Naive B cell (primary cell): Measurements from ENCODE around the gene MINDY4B. TPM values are rescaled to one million over a fixed set of nuclear protein-coding genes. Genes with fewer than 3 reads are reported as not detected.

ENCODE experiments used
- ATAC-seq, 2 donors: fragments of 150-1000 bp; cut with Tn5 transposase; 2 replicates each; pipeline ENCODE4 v1.10.0; 2021; ENCODE audit warnings: low read depth in 2 of 2, mild to moderate bottlenecking in 2 of 2, moderate library complexity in 2 of 2
- DNase-seq: peaks from one replicate; pipeline ENCODE4 v3.0.0; 2022
- H3K27ac Mint-ChIP-seq, 6 donors: one replicate each; pipeline ENCODE4 v1.8.0; 2020 to 2022; ENCODE audit warnings: mild to moderate bottlenecking in 6 of 6, mixed read lengths in 6 of 6, moderate library complexity in 5 of 6, inconsistent platforms in 2 of 6
- H3K27me3 Mint-ChIP-seq, 3 donors: one replicate each; pipeline ENCODE4 v1.8.0; 2021 to 2022; ENCODE audit warnings: mixed read lengths in 3 of 3, mild to moderate bottlenecking in 1 of 3
- H3K36me3 Mint-ChIP-seq, 2 donors: one replicate each; pipeline ENCODE4 v1.8.0; 2020 to 2022; ENCODE audit warnings: mixed read lengths in 2 of 2, inconsistent platforms in 1 of 2, mild to moderate bottlenecking in 1 of 2
- H3K4me1 Mint-ChIP-seq, 3 donors: one replicate each; pipeline ENCODE4 v1.8.0; 2020 to 2022; ENCODE audit warnings: mixed read lengths in 3 of 3, inconsistent platforms in 1 of 3, mild to moderate bottlenecking in 1 of 3, moderate library complexity in 1 of 3
- H3K4me3 Mint-ChIP-seq, 8 donors: one replicate each; pipeline ENCODE4 v1.8.0; 2020 to 2022; ENCODE audit warnings: mild to moderate bottlenecking in 8 of 8, mixed read lengths in 8 of 8, moderate library complexity in 8 of 8, inconsistent platforms in 2 of 8
- H3K9me3 Mint-ChIP-seq, 7 donors: one replicate each; pipeline ENCODE4 v1.8.0; 2020 to 2022; ENCODE audit warnings: mixed read lengths in 7 of 7, mild to moderate bottlenecking in 5 of 7, inconsistent platforms in 2 of 7, moderate library complexity in 1 of 7
- polyA plus RNA-seq, 6 donors: library from polyadenylated mRNA; unstranded; fragments of 300-500 nt; fragmentation: Illumina TruSeq; gene quantifications; one replicate each; pipeline ENCODE4 v1.2.3, GENCODE V29; 2021; ENCODE audit warnings: low read depth in 6 of 6

MINDY4B gene
- polyA plus RNA-seq, 6 donors from 2014 or later = not detected

DNA sequence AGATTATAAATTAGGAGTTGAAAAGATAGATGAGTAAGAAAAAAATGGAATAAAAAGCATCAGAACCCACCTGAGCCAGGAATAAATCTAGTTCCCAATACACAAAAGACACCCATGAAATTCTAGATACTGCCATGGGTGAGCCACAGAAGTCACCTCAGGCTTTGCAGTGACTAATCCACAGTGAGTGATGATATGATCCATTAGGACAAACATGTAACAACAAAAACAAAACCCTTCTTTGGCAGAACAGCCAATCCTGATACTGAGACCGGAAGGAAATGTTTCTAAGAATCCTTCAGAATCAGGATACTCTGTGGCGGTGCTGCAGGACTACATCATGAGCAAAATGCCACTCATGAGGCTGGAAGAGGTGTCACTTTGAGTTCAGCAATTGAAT, 15.0 kb upstream of the MINDY4B start:
- H3K4me1 Mint-ChIP-seq = peaks cover under 1 to 2% (median 2%) of the 10 kb centered on the region in 3 donors
- ATAC-seq (no peak), DNase-seq (no peak)
- H3K27me3 Mint-ChIP-seq = peaks cover 7 to 21% (median 8%) of the 10 kb centered on the region in 3 donors
- no peaks in the 10 kb centered on the region for H3K9me3 Mint-ChIP-seq
- H3K36me3 Mint-ChIP-seq = no peaks in the 10 kb centered on the region
- H3K4me3 Mint-ChIP-seq = no peak overlapping the region
- no peak overlapping the region for H3K27ac Mint-ChIP-seq

GRCh38 chr3:150917951-150918350, 12.7 kb upstream of the MINDY4B start:
- Mint-ChIP-seq H3K27me3 (peaks cover 7 to 20% (median 8%) of the 10 kb centered on the region in 3 donors), H3K9me3 (no peaks in the 10 kb centered on the region), H3K4me1 (no peaks in the 10 kb centered on the region), H3K27ac (no peak overlapping the region), H3K4me3 (no peak overlapping the region), H3K36me3 (no peaks in the 10 kb centered on the region)
- DNase-seq (no peak), ATAC-seq (no peak)

DNA sequence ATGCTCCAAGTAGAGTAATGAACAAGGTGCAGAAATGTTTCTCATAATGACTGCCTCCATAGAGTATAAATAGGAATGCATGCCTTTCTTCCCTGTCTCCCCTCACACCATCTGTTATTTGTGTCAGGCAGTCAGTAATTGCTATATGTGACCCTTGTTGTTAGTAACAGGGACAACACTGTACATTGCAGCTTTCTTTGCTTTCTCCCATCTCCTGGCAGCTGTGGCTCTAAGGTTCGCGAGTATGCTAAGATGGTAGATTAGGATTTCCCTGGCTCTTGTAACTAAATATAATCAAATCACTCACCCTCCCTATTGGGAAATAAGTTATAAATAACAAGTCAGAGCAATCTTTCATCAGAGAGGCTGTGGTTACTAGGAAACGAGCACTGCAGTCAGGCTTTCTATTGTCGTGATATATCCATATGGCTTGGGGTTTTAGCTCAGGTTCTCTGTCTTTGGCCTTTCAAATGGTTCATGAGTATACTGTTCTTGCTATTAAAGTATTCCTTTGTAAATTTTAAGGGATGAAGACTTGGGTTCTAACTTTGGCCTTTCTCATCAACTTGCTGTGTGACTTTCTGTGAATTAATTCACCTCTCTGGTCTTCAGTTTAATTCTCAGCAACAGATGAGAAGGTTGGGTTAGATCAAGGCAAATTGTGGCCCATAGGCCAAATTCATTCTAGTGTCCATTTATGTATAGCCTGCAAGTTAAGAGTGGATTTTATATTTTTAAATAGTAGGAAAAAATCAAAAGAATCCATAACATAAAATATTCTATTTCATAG, 8.1 kb upstream of the MINDY4B start:
- Mint-ChIP-seq H3K9me3 (no peaks in the 10 kb centered on the region), H3K4me3 (no peak overlapping the region), H3K4me1 (no peaks in the 10 kb centered on the region), H3K36me3 (no peaks in the 10 kb centered on the region), H3K27ac (no peak overlapping the region), H3K27me3 (peaks cover 0 to 40% (median 10%) of the 10 kb centered on the region in 3 donors)
- no peak for ATAC-seq
- DNase-seq = no peak

GRCh38 chr3:150912501-150912900, 7.3 kb upstream of the MINDY4B start:
- Mint-ChIP-seq H3K27ac (peak overlapping the region in 1 of 6 donors; percentile 15), H3K27me3 (peaks cover 0 to 45% (median 15%) of the 10 kb centered on the region in 3 donors), H3K36me3 (no peaks in the 10 kb centered on the region), H3K4me3 (no peak overlapping the region), H3K4me1 (no peaks in the 10 kb centered on the region), H3K9me3 (no peaks in the 10 kb centered on the region)
- no peak for DNase-seq
- no peak for ATAC-seq

- H3K4me1 Mint-ChIP-seq = no peaks in the 10 kb centered on the region
- DNase-seq = no peak
- no peak overlapping the region for H3K27ac Mint-ChIP-seq
- no peak for ATAC-seq
- H3K4me3 Mint-ChIP-seq = no peak overlapping the region
- H3K36me3 Mint-ChIP-seq = no peaks in the 10 kb centered on the region
- no peaks in the 10 kb centered on the region for H3K9me3 Mint-ChIP-seq
- peaks cover 3 to 49% (median 15%) of the 10 kb centered on the region in 3 donors for H3K27me3 Mint-ChIP-seq
Measured at GRCh38 chr3:150911771-150912170, 6.5 kb upstream of the MINDY4B start.

DNA sequence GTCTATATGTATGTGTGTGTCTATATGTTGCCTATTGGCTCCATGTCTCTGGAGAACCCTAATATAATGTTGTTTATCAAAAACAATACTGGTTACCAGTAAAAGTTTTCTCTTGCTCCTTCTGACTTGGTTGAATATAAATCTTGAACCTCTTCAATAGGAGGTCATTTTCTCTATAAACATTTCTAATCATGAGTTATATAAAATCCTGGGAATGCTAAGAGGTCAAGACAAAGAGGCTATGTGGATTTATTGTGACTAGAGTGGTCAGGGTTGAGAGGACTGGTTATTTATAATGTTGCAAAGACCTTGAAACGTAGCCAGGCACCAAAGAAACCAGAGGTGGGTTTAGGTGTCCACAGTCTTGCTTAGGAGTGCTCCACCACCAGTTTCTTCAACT, 1.2 kb upstream of the MINDY4B start:
- DNase-seq (no peak), ATAC-seq (no peak)
- Mint-ChIP-seq H3K9me3 (no peaks in the 10 kb centered on the region), H3K36me3 (no peaks in the 10 kb centered on the region), H3K4me1 (no peaks in the 10 kb centered on the region), H3K27ac (peak overlapping the region in 1 of 6 donors; percentile 69), H3K27me3 (peaks cover 11 to 42% (median 20%) of the 10 kb centered on the region in 3 donors), H3K4me3 (no peak overlapping the region)

GRCh38 chr3:150905746-150906145, 507 bp upstream of the MINDY4B start:
- Mint-ChIP-seq H3K9me3 (no peaks in the 10 kb centered on the region), H3K27me3 (peaks cover 11 to 39% (median 21%) of the 10 kb centered on the region in 3 donors), H3K4me1 (no peaks in the 10 kb centered on the region), H3K4me3 (no peak overlapping the region), H3K27ac (no peak overlapping the region), H3K36me3 (no peaks in the 10 kb centered on the region)
- ATAC-seq (no peak), DNase-seq (no peak)

GRCh38 chr3:150902988-150903387, 2.3 kb downstream of the MINDY4B start:
- H3K4me1 Mint-ChIP-seq = no peaks in the 10 kb centered on the region
- H3K9me3 Mint-ChIP-seq = no peaks in the 10 kb centered on the region
- no peaks in the 10 kb centered on the region for H3K36me3 Mint-ChIP-seq
- ATAC-seq (no peak), DNase-seq (no peak)
- H3K27ac Mint-ChIP-seq = no peak overlapping the region
- no peak overlapping the region for H3K4me3 Mint-ChIP-seq
- peaks cover 11 to 25% (median 14%) of the 10 kb centered on the region in 3 donors for H3K27me3 Mint-ChIP-seq

GRCh38 chr3:150901793-150902192, 3.4 kb downstream of the MINDY4B start:
- ATAC-seq = no peak
- DNase-seq = no peak
- peaks cover 0 to 4% (median 0%) of the 10 kb centered on the region in 7 donors for H3K9me3 Mint-ChIP-seq
- peak overlapping the region in 1 of 8 donors; percentile 73 for H3K4me3 Mint-ChIP-seq
- peak overlapping the region in 1 of 6 donors; percentile 21 for H3K27ac Mint-ChIP-seq
- no peaks in the 10 kb centered on the region for H3K36me3 Mint-ChIP-seq
- H3K27me3 Mint-ChIP-seq = peaks cover 7 to 16% (median 12%) of the 10 kb centered on the region in 3 donors
- H3K4me1 Mint-ChIP-seq = no peaks in the 10 kb centered on the region

GRCh38 chr3:150899141-150899540, 6.1 kb downstream of the MINDY4B start:
- Mint-ChIP-seq H3K4me1 (no peaks in the 10 kb centered on the region), H3K27ac (no peak overlapping the region), H3K36me3 (no peaks in the 10 kb centered on the region), H3K27me3 (peaks cover 3 to 8% (median 7%) of the 10 kb centered on the region in 3 donors), H3K9me3 (peaks cover 0 to 4% (median 0%) of the 10 kb centered on the region in 7 donors), H3K4me3 (no peak overlapping the region)
- ATAC-seq (no peak), DNase-seq (no peak)

- H3K27me3 Mint-ChIP-seq = peaks cover 3 to 8% (median 7%) of the 10 kb centered on the region in 3 donors
- peaks cover 0 to 4% (median 0%) of the 10 kb centered on the region in 7 donors for H3K9me3 Mint-ChIP-seq
- no peak overlapping the region for H3K27ac Mint-ChIP-seq
- ATAC-seq (no peak), DNase-seq (no peak)
- H3K4me1 Mint-ChIP-seq = no peaks in the 10 kb centered on the region
- no peak overlapping the region for H3K4me3 Mint-ChIP-seq
- H3K36me3 Mint-ChIP-seq = no peaks in the 10 kb centered on the region
Measured at GRCh38 chr3:150898046-150898754, 7.0 kb downstream of the MINDY4B start.

DNA sequence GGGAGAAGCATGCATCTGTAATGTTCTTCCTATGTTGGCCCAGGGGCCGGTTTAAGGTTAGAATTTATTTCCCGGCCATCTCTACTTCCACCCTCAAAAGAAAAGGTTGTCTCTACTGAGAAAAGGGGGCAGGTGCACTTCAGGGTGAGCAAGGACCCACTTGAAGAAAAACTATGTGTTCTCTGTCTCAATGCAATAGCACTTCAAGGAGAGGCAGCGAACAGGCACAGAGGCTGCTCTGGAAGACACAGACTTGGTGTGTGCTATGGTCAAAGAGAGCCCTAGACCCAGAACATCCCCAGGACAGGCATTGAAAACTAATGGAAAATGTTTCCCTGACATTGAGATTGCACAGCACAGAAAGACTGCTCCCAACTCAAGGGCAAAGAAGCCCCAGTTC, 7.6 kb downstream of the MINDY4B start:
- Mint-ChIP-seq H3K27ac (no peak overlapping the region), H3K4me3 (no peak overlapping the region), H3K27me3 (peaks cover 3 to 8% (median 7%) of the 10 kb centered on the region in 3 donors), H3K36me3 (no peaks in the 10 kb centered on the region), H3K9me3 (peaks cover 0 to 4% (median 0%) of the 10 kb centered on the region in 7 donors), H3K4me1 (no peaks in the 10 kb centered on the region)
- DNase-seq (no peak), ATAC-seq (no peak)

DNA sequence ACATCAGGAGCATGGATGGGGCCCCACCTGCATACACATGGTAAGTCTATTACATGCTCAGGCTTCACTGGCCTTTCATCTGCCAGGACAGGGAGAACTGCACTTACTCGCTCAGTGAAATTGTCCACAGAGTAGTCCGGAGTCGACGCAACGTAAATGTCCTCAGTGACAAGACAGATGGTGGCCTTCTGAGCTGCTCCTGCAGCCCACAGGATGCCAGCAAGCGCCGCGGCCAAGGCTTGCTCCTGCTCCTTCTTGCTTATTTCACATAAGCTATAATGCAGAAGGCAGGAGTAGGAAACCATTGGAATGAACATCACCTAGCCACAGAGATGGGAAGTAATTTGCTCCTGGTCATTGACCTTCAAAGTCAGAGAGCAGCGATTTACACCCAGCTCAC, 14.4 kb downstream of the MINDY4B start:
- Mint-ChIP-seq H3K4me1 (no peaks in the 10 kb centered on the region), H3K36me3 (no peaks in the 10 kb centered on the region), H3K27ac (peak overlapping the region in 1 of 6 donors; percentile 11), H3K27me3 (peaks cover 5 to 17% (median 11%) of the 10 kb centered on the region in 3 donors), H3K9me3 (peaks cover 0 to 6% (median 4%) of the 10 kb centered on the region in 7 donors), H3K4me3 (no peak overlapping the region)
- ATAC-seq (no peak), DNase-seq (no peak)

DNA sequence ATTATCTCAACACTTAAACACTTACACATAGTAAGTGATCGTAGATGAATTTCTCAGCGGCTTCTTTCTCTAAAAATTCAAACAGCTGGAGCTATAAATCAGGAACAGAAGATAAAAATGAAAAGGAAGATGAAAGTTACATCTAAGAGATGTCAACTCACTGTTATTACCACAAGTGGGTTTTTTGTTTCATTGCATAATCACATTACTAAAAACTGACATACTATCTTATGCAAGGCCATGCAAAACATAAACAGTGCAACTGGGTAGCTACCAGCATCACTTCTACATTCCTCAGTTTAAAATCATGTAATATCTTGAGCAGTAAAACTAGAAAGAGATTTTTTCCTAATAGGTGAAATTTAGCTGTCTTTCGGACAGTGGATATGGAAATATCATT, 14.9 kb downstream of the MINDY4B start:
- ATAC-seq (no peak), DNase-seq (no peak)
- H3K27ac Mint-ChIP-seq = no peak overlapping the region
- peaks cover 0 to 6% (median 4%) of the 10 kb centered on the region in 7 donors for H3K9me3 Mint-ChIP-seq
- H3K36me3 Mint-ChIP-seq = no peaks in the 10 kb centered on the region
- no peaks in the 10 kb centered on the region for H3K4me1 Mint-ChIP-seq
- H3K4me3 Mint-ChIP-seq = no peak overlapping the region
- H3K27me3 Mint-ChIP-seq = peaks cover 5 to 23% (median 11%) of the 10 kb centered on the region in 3 donors
